SK-N-MC (cell line): ENCODE measurements around the gene SLC4A2.

Experiments used
- DNase-seq: peaks from one replicate; pipeline ENCODE4 v3.0.0-alpha.2; 2011; ENCODE audit warnings: low read depth, low spot score
- H3K27ac ChIP-seq: fragments of 200-600 bp; sonication (generic); 2 replicates; pipeline ENCODE4 v1.5.1; 2016; ENCODE audit warnings: mixed run types
- H3K36me3 ChIP-seq: fragments of 200-600 bp; sonication (generic); 2 replicates; pipeline ENCODE4 v1.6.1; 2017; ENCODE audit warnings: antibody characterized with exemption, low read length, mixed read lengths; ENCODE audit not compliant: insufficient read depth
- H3K4me3 ChIP-seq: fragments of 200-600 bp; sonication (generic); 2 replicates; pipeline ENCODE4 v1.5.1; 2016
- H3K9ac ChIP-seq: fragments of 200-600 bp; sonication (generic); 2 replicates; pipeline ENCODE4 v1.8.0; 2017; ENCODE audit warnings: mixed run types, mixed read lengths; ENCODE audit not compliant: insufficient read length
- H3K9me3 ChIP-seq: fragments of 200-600 bp; sonication (generic); 2 replicates; pipeline ENCODE4 v1.6.1; 2017; ENCODE audit warnings: low read depth, mild to moderate bottlenecking, antibody characterized with exemption, low read length, moderate library complexity, mixed read lengths
- EZH2 ChIP-seq: fragments of 200-600 bp; sonication (generic); IDR thresholded peaks from one replicate; pipeline ENCODE4 v1.6.1; 2017; ENCODE audit warnings: antibody characterized with exemption
- FOXP2 ChIP-seq: optimal IDR thresholded peaks from 2 replicates; pipeline ENCODE3; 2011; ENCODE audit warnings: mild to moderate bottlenecking, moderate library complexity; ENCODE audit not compliant: insufficient read depth; ENCODE audit errors: extremely low read length, control extremely low read depth
- POLR2AphosphoS5 ChIP-seq: IDR thresholded peaks from 2 replicates; pipeline ENCODE4 v1.6.1; 2012; ENCODE audit warnings: mild to moderate bottlenecking, low read depth, low read length, borderline replicate concordance

SLC4A2 gene

GRCh38 chr7:151028948-151029501, 30.4 kb upstream of the SLC4A2 start:
- H3K9ac ChIP-seq: peak overlapping the region; percentile 93
- H3K36me3 ChIP-seq: no peaks in the 10 kb centered on the region; the same call in 1 of the 2 replicates
- peak overlapping the region; percentile 90 for H3K4me3 ChIP-seq
- no peak for DNase-seq
- H3K9me3 ChIP-seq: no peaks in the 10 kb centered on the region
- no peak for TF ChIP-seq EZH2
- no peak for TF ChIP-seq POLR2AphosphoS5
- TF ChIP-seq FOXP2: no peak
- no peak overlapping the region; the same call in 1 of the 2 replicates for H3K27ac ChIP-seq

- DNase-seq: no peak
- H3K36me3 ChIP-seq: peaks cover 11% of the 10 kb centered on the region; the same call in 1 of the 2 replicates
- no peak overlapping the region for H3K9ac ChIP-seq
- H3K9me3 ChIP-seq: no peaks in the 10 kb centered on the region
- TF ChIP-seq FOXP2: no peak
- no peak for TF ChIP-seq POLR2AphosphoS5
- TF ChIP-seq EZH2: no peak
- H3K27ac ChIP-seq: no peak overlapping the region
- H3K4me3 ChIP-seq: no peak overlapping the region
These were observed 28.4 kb upstream of the SLC4A2 start for GRCh38 chr7:151031011-151031410.

GRCh38 chr7:151032936-151033863, 26.2 kb upstream of the SLC4A2 start:
- DNase-seq: no peak
- Histone ChIP-seq H3K9me3 (no peaks in the 10 kb centered on the region), H3K36me3 (peaks cover 11% of the 10 kb centered on the region; the same call in 1 of the 2 replicates), H3K9ac (no peak overlapping the region), H3K27ac (no peak overlapping the region), H3K4me3 (no peak overlapping the region)
- TF ChIP-seq EZH2 (no peak), POLR2AphosphoS5 (no peak), FOXP2 (no peak)

- no peak overlapping the region for H3K9ac ChIP-seq
- no peak overlapping the region for H3K27ac ChIP-seq
- peaks cover 11% of the 10 kb centered on the region; the same call in 1 of the 2 replicates for H3K36me3 ChIP-seq
- no peak overlapping the region for H3K4me3 ChIP-seq
- no peaks in the 10 kb centered on the region for H3K9me3 ChIP-seq
- TF ChIP-seq FOXP2 (no peak), POLR2AphosphoS5 (no peak), EZH2 (no peak)
- no peak for DNase-seq
These were observed 25.5 kb upstream of the SLC4A2 start for GRCh38 chr7:151033864-151034249.

DNA sequence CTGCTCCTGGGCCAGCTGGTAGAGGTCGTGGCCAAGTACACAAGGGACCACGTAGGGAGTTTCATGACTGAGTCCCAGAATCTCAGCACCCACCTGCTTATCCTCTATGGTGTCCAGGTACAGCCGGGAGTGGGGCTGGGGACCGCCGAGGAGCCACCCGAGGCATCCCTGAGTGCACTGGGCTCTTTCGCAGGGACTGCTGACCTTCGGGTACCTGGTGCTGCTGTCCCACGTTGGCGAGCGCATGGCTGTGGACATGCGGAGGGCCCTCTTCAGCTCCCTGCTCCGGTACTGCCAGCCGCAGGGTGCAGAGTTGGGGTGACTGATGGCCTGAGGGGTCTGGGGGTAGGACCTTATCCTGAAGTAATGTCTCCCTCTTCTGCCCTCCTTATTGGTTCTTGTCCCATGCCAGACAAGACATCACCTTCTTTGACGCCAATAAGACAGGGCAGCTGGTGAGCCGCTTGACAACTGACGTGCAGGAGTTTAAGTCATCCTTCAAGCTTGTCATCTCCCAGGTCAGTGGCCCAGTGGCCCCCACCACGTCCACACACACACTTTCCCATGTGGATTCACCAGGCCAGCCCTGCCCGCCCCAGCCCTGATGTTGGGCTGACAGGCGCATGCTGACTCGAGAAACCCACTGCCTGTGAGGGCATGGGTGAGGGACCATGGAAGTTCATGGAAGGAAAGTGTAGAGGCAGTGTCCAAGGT, 24.9 kb upstream of the SLC4A2 start:
- no peak overlapping the region for H3K9ac ChIP-seq
- H3K36me3 ChIP-seq: peaks cover 11% of the 10 kb centered on the region; the same call in 1 of the 2 replicates
- H3K27ac ChIP-seq: no peak overlapping the region
- no peak overlapping the region for H3K4me3 ChIP-seq
- TF ChIP-seq EZH2: no peak
- no peaks in the 10 kb centered on the region for H3K9me3 ChIP-seq
- no peak for DNase-seq

GRCh38 chr7:151035026-151035717, 24.2 kb upstream of the SLC4A2 start:
- Histone ChIP-seq H3K9me3 (no peaks in the 10 kb centered on the region), H3K4me3 (no peak overlapping the region), H3K27ac (no peak overlapping the region), H3K9ac (no peak overlapping the region), H3K36me3 (peaks cover 11% of the 10 kb centered on the region; the same call in 1 of the 2 replicates)
- TF ChIP-seq EZH2: no peak
- TF ChIP-seq FOXP2: no peak
- no peak for TF ChIP-seq POLR2AphosphoS5
- no peak for DNase-seq

DNA sequence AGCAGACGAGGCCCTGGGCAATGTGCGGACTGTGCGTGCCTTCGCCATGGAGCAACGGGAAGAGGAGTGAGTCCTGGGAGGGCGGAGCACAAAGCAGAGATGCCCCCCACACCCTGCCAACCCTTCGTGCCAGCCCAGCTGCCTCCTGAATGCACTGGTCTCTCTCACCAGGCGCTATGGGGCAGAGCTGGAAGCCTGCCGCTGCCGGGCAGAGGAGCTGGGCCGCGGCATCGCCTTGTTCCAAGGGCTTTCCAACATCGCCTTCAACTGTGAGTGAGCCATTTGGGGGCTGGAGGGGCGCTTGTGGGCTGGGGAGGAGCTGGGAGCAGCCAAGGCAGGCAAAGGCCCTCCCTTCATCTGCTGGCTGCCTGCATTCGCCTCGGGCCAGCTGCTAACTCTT, 23.5 kb upstream of the SLC4A2 start:
- Histone ChIP-seq H3K9me3 (no peaks in the 10 kb centered on the region), H3K4me3 (no peak overlapping the region), H3K36me3 (peaks cover 11% of the 10 kb centered on the region; the same call in 1 of the 2 replicates), H3K27ac (no peak overlapping the region), H3K9ac (no peak overlapping the region)
- no peak for TF ChIP-seq POLR2AphosphoS5
- TF ChIP-seq FOXP2: no peak
- no peak for TF ChIP-seq EZH2
- no peak for DNase-seq
